CD4-positive, alpha-beta memory T cell (primary cell): Measurements from ENCODE around the gene PSMA5. TPM values are rescaled to one million over a fixed set of nuclear protein-coding genes. Genes with fewer than 3 reads are reported as not detected.

Experiments used
- CTCF ChIA-PET: fragments of 350-600 bp; sonication (Branson Sonifier 250); formaldehyde crosslinking; loops from one replicate; lab custom pipeline; 2021; ENCODE audit warnings: inconsistent platforms; ENCODE audit not compliant: partially characterized antibody; lab: Charles Lee
- POLR2A ChIA-PET: fragments of 350-600 bp; sonication (Branson Sonifier 250); formaldehyde crosslinking; loops from one replicate; lab custom pipeline; 2021; ENCODE audit not compliant: partially characterized antibody; lab: Charles Lee
- DNase-seq, 5 donors: peaks; one replicate each; pipeline versions ENCODE4 v3.0.0 to v3.0.0-alpha.2; 2020 to 2022; ENCODE audit warnings: mixed read lengths in 1 of 5
- H3K27ac ChIP-seq: one replicate; pipeline ENCODE4 v1.7.0; 2013; ENCODE audit warnings: low read depth, low read length
- H3K27me3 ChIP-seq: 2 replicates; pipeline ENCODE4 v1.7.0; 2013; ENCODE audit warnings: mild to moderate bottlenecking, low read length, moderate library complexity; ENCODE audit not compliant: insufficient read depth
- H3K36me3 ChIP-seq: 2 replicates; pipeline ENCODE4 v1.7.0; 2013; ENCODE audit warnings: mild to moderate bottlenecking, low read length, moderate library complexity; ENCODE audit not compliant: insufficient read depth
- H3K4me1 ChIP-seq: 2 replicates; pipeline ENCODE4 v1.7.0; 2013; ENCODE audit warnings: mild to moderate bottlenecking, low read length, moderate library complexity; ENCODE audit not compliant: insufficient read depth
- H3K4me3 ChIP-seq, 2 donors: one replicate each; pipeline ENCODE4 v1.7.0; 2013; ENCODE audit warnings: low read length in 2 of 2, mild to moderate bottlenecking in 1 of 2
- H3K9me3 ChIP-seq, 2 donors: one replicate each; pipeline ENCODE4 v1.7.0; 2013; ENCODE audit warnings: low read length in 2 of 2, control low read depth in 1 of 2; ENCODE audit not compliant: control insufficient read depth in 1 of 2
- H3K27ac Mint-ChIP-seq, 7 donors: one replicate each; pipeline ENCODE4 v1.8.0; 2020 to 2021; ENCODE audit warnings: mixed read lengths in 7 of 7, mild to moderate bottlenecking in 6 of 7, inconsistent platforms in 3 of 7, moderate library complexity in 3 of 7
- H3K27me3 Mint-ChIP-seq, 2 donors: one replicate each; pipeline ENCODE4 v1.8.0; 2020 to 2021; ENCODE audit warnings: mixed read lengths in 2 of 2
- H3K36me3 Mint-ChIP-seq, 2 donors: one replicate each; pipeline ENCODE4 v1.8.0; 2020 to 2021; ENCODE audit warnings: mixed read lengths in 2 of 2, inconsistent platforms in 1 of 2, mild to moderate bottlenecking in 1 of 2
- H3K4me1 Mint-ChIP-seq, 4 donors: one replicate each; pipeline ENCODE4 v1.8.0; 2020 to 2021; ENCODE audit warnings: mixed read lengths in 4 of 4, mild to moderate bottlenecking in 1 of 4
- H3K4me3 Mint-ChIP-seq, 8 donors: one replicate each; pipeline ENCODE4 v1.8.0; 2020 to 2021; ENCODE audit warnings: mixed read lengths in 8 of 8, mild to moderate bottlenecking in 7 of 8, moderate library complexity in 6 of 8, inconsistent platforms in 3 of 8
- H3K9me3 Mint-ChIP-seq, 8 donors: one replicate each; pipeline ENCODE4 v1.8.0; 2020 to 2021; ENCODE audit warnings: mixed read lengths in 8 of 8, mild to moderate bottlenecking in 5 of 8, inconsistent platforms in 3 of 8, moderate library complexity in 1 of 8
- intact Hi-C: fragments of 100-400 bp; cut with micrococcal nuclease; formaldehyde crosslinking; loops from one replicate; pipeline ENCODE4 v1.15.1; 2023
- polyA plus RNA-seq, 2 donors: library from polyadenylated mRNA; unstranded; fragments of 300-500 nt; fragmentation: Illumina TruSeq; gene quantifications; one replicate each; pipeline ENCODE4 v1.2.3, GENCODE V29; 2021
- total RNA-seq, 2 experiments: library from RNA; stranded (reverse); gene quantifications; one replicate each; pipeline ENCODE4 v1.2.3, GENCODE V29; 2021

Gene PSMA5
- total and polyA plus RNA-seq, 4 experiments from 2014 or later: 87.7 to 122 (median 93.5) TPM

- ChIA-PET POLR2A (no interaction called here), CTCF (no interaction called here)
- DNase-seq: no peak
- Mint-ChIP-seq H3K36me3 (no peaks in the 10 kb centered on the region), H3K4me3 (no peak overlapping the region), H3K4me1 (peaks cover 0 to 7% (median 4%) of the 10 kb centered on the region in 4 donors), H3K27me3 (peaks cover 14 to 38% of the 10 kb centered on the region in 2 donors), H3K9me3 (peaks cover 0 to 3% (median 0%) of the 10 kb centered on the region in 8 donors), H3K27ac (no peak overlapping the region)
- H3K27ac ChIP-seq: no peak overlapping the region
- H3K4me1 ChIP-seq: peaks cover 8% of the 10 kb centered on the region
- intact Hi-C loops: no loop called here
- H3K36me3 ChIP-seq: no peaks in the 10 kb centered on the region
- H3K4me3 ChIP-seq: no peak overlapping the region
- H3K9me3 ChIP-seq: no peaks in the 10 kb centered on the region
- H3K27me3 ChIP-seq: no peaks in the 10 kb centered on the region
These were observed 55.4 kb downstream of the PSMA5 start for GRCh38 chr1:109370712-109371340.

- DNase-seq: no peak
- Histone ChIP-seq H3K4me3 (no peak overlapping the region), H3K27ac (no peak overlapping the region), H3K27me3 (no peaks in the 10 kb centered on the region), H3K4me1 (peaks cover 8% of the 10 kb centered on the region), H3K9me3 (no peaks in the 10 kb centered on the region), H3K36me3 (no peaks in the 10 kb centered on the region)
- Mint-ChIP-seq H3K4me3 (no peak overlapping the region), H3K4me1 (peaks cover 0 to 7% (median 4%) of the 10 kb centered on the region in 4 donors), H3K27me3 (peaks cover 16 to 36% of the 10 kb centered on the region in 2 donors), H3K9me3 (peaks cover 0 to 3% (median 0%) of the 10 kb centered on the region in 8 donors), H3K27ac (no peak overlapping the region), H3K36me3 (no peaks in the 10 kb centered on the region)
- intact Hi-C loops: no loop called here
- ChIA-PET POLR2A (no interaction called here), CTCF (no interaction called here)
These were observed 57.0 kb downstream of the PSMA5 start for GRCh38 chr1:109369167-109369746.

- peaks cover 8% of the 10 kb centered on the region for H3K4me1 ChIP-seq
- ChIA-PET POLR2A (no interaction called here), CTCF (no interaction called here)
- Mint-ChIP-seq H3K36me3 (no peaks in the 10 kb centered on the region), H3K27me3 (peaks cover 20 to 40% of the 10 kb centered on the region in 2 donors), H3K27ac (no peak overlapping the region), H3K4me3 (no peak overlapping the region), H3K9me3 (peaks cover 0 to 3% (median 0%) of the 10 kb centered on the region in 8 donors), H3K4me1 (peaks cover 0 to 7% (median 4%) of the 10 kb centered on the region in 4 donors)
- H3K27ac ChIP-seq: no peak overlapping the region
- no peak overlapping the region for H3K4me3 ChIP-seq
- H3K36me3 ChIP-seq: no peaks in the 10 kb centered on the region
- H3K9me3 ChIP-seq: no peaks in the 10 kb centered on the region
- intact Hi-C loops: no loop called here
- DNase-seq: no peak
- H3K27me3 ChIP-seq: no peaks in the 10 kb centered on the region
These were observed 57.8 kb downstream of the PSMA5 start for GRCh38 chr1:109368464-109368863.

- Histone ChIP-seq H3K27ac (no peak overlapping the region), H3K27me3 (no peaks in the 10 kb centered on the region), H3K4me3 (no peak overlapping the region), H3K4me1 (peaks cover 8% of the 10 kb centered on the region), H3K9me3 (no peaks in the 10 kb centered on the region), H3K36me3 (no peaks in the 10 kb centered on the region)
- Mint-ChIP-seq H3K36me3 (no peaks in the 10 kb centered on the region), H3K27me3 (peaks cover 21 to 40% of the 10 kb centered on the region in 2 donors), H3K4me1 (peaks cover 0 to 7% (median 4%) of the 10 kb centered on the region in 4 donors), H3K4me3 (no peak overlapping the region), H3K9me3 (no peaks in the 10 kb centered on the region), H3K27ac (no peak overlapping the region)
- intact Hi-C loops: no loop called here
- no peak for DNase-seq
- CTCF ChIA-PET: no interaction called here
- POLR2A ChIA-PET: no interaction called here
These were observed 58.6 kb downstream of the PSMA5 start for GRCh38 chr1:109367626-109368025.

GRCh38 chr1:109365642-109366204 lies 60.5 kb downstream of the PSMA5 start:
- ChIA-PET POLR2A (no interaction called here), CTCF (no interaction called here)
- DNase-seq: no peak
- peaks cover 23 to 43% of the 10 kb centered on the region in 2 donors for H3K27me3 Mint-ChIP-seq
- H3K4me1 Mint-ChIP-seq: peaks cover 0 to 2% (median 2%) of the 10 kb centered on the region in 4 donors
- Histone ChIP-seq H3K4me1 (peaks cover 5% of the 10 kb centered on the region), H3K4me3 (no peak overlapping the region), H3K27ac (no peak overlapping the region), H3K36me3 (no peaks in the 10 kb centered on the region), H3K9me3 (no peaks in the 10 kb centered on the region), H3K27me3 (no peaks in the 10 kb centered on the region)
- no peaks in the 10 kb centered on the region for H3K9me3 Mint-ChIP-seq
- no peak overlapping the region for H3K4me3 Mint-ChIP-seq
- H3K27ac Mint-ChIP-seq: no peak overlapping the region
- no peaks in the 10 kb centered on the region for H3K36me3 Mint-ChIP-seq
- intact Hi-C loops: no loop called here

GRCh38 chr1:109361649-109362048 lies 64.6 kb downstream of the PSMA5 start:
- Histone ChIP-seq H3K36me3 (no peaks in the 10 kb centered on the region), H3K9me3 (no peaks in the 10 kb centered on the region), H3K4me1 (no peaks in the 10 kb centered on the region), H3K27ac (no peak overlapping the region), H3K27me3 (no peaks in the 10 kb centered on the region), H3K4me3 (no peak overlapping the region)
- peaks cover 23 to 27% of the 10 kb centered on the region in 2 donors for H3K27me3 Mint-ChIP-seq
- DNase-seq: no peak
- peaks cover 0 to 2% (median 0%) of the 10 kb centered on the region in 8 donors for H3K9me3 Mint-ChIP-seq
- ChIA-PET CTCF (no interaction called here), POLR2A (no interaction called here)
- intact Hi-C loops: no loop called here
- no peaks in the 10 kb centered on the region for H3K36me3 Mint-ChIP-seq
- no peaks in the 10 kb centered on the region for H3K4me1 Mint-ChIP-seq
- H3K27ac Mint-ChIP-seq: no peak overlapping the region
- H3K4me3 Mint-ChIP-seq: no peak overlapping the region

- Histone ChIP-seq H3K27ac (no peak overlapping the region), H3K36me3 (no peaks in the 10 kb centered on the region), H3K27me3 (no peaks in the 10 kb centered on the region), H3K4me3 (no peak overlapping the region), H3K4me1 (no peaks in the 10 kb centered on the region), H3K9me3 (no peaks in the 10 kb centered on the region)
- no peak for DNase-seq
- intact Hi-C loops: no loop called here
- ChIA-PET POLR2A (no interaction called here), CTCF (no interaction called here)
- H3K9me3 Mint-ChIP-seq: peaks cover 0 to 2% (median 0%) of the 10 kb centered on the region in 8 donors
- no peaks in the 10 kb centered on the region for H3K36me3 Mint-ChIP-seq
- no peak overlapping the region for H3K27ac Mint-ChIP-seq
- H3K4me3 Mint-ChIP-seq: no peak overlapping the region
- no peaks in the 10 kb centered on the region for H3K4me1 Mint-ChIP-seq
- H3K27me3 Mint-ChIP-seq: peaks cover 20 to 23% of the 10 kb centered on the region in 2 donors
These were observed 65.2 kb downstream of the PSMA5 start for GRCh38 chr1:109361069-109361468.
